B cell (primary cell): ENCODE results near the gene DCAKD. TPM values are rescaled to one million over a fixed set of nuclear protein-coding genes. Genes with fewer than 3 reads are reported as not detected.

Experiments used
- ATAC-seq: fragments of 200-7000 bp; cut with Tn5 transposase; one replicate; pipeline ENCODE4 v1.10.0; 2021; ENCODE audit warnings: low read depth, mild to moderate bottlenecking, moderate number of reproducible peaks, moderate library complexity
- CTCF ChIA-PET: fragments of 350-600 bp; sonication (Branson Sonifier 250); formaldehyde crosslinking; loops from one replicate; lab custom pipeline; 2021; ENCODE audit warnings: antibody characterized with exemption, inconsistent platforms; lab: Charles Lee
- POLR2A ChIA-PET: fragments of 350-600 bp; sonication (Branson Sonifier 250); formaldehyde crosslinking; loops from one replicate; lab custom pipeline; 2021; ENCODE audit warnings: antibody characterized with exemption; lab: Charles Lee
- DNase-seq: peaks from one replicate; pipeline ENCODE4 v3.0.0; 2013
- H2AFZ ChIP-seq: 2 replicates; pipeline ENCODE4 v1.6.1; 2012; ENCODE audit warnings: mild to moderate bottlenecking, low read depth, low read length; ENCODE audit not compliant: insufficient read depth, poor library complexity, severe bottlenecking
- H3K27ac ChIP-seq, 2 donors: 1 replicate in 1 of 2; 2 replicates in 1 of 2; pipeline ENCODE4 v1.5.1; 2012 to 2013; ENCODE audit warnings: low read length in 2 of 2, mild to moderate bottlenecking in 2 of 2, moderate library complexity in 1 of 2
- H3K27me3 ChIP-seq, 4 experiments: fragments of 200-600 bp in 1 of 4; sonication (generic) in 1 of 4; replicated peaks in 1 of 4; 1 replicate in 2 of 4; 2 replicates in 2 of 4; pipeline versions ENCODE4 v1.6.1 to v1.7.0; 2013 to 2016; ENCODE audit warnings: low read length in 3 of 4, mild to moderate bottlenecking in 2 of 4, mixed read lengths in 1 of 4, moderate library complexity in 1 of 4; ENCODE audit not compliant: insufficient read depth in 4 of 4, control insufficient read depth in 3 of 4; ENCODE audit errors: control extremely low read depth in 1 of 4
- H3K36me3 ChIP-seq, 2 experiments: replicated peaks in 1 of 2; 1 replicate in 1 of 2; 2 replicates in 1 of 2; pipeline versions ENCODE4 v1.6.1 to v1.7.1; 2013; ENCODE audit warnings: low read length in 1 of 2; ENCODE audit not compliant: insufficient read depth in 2 of 2, control insufficient read depth in 1 of 2; ENCODE audit errors: control extremely low read depth in 1 of 2, extremely low read depth in 1 of 2
- H3K4me1 ChIP-seq, 2 donors: fragments of 200-600 bp in 1 of 2; sonication (generic) in 1 of 2; 1 replicate in 1 of 2; 2 replicates in 1 of 2; pipeline versions ENCODE4 v1.5.1 to v1.6.1; 2013 to 2017; ENCODE audit warnings: low read length in 2 of 2; ENCODE audit not compliant: control insufficient read depth in 2 of 2, insufficient read depth in 2 of 2
- H3K4me2 ChIP-seq: replicated peaks from 2 replicates; pipeline ENCODE3; 2012; ENCODE audit warnings: mild to moderate bottlenecking, low read depth, low read length; ENCODE audit not compliant: poor library complexity, severe bottlenecking
- H3K4me3 ChIP-seq, 5 experiments: fragments of 200-600 bp in 1 of 5; sonication (generic) in 1 of 5; 1 replicate in 3 of 5; 2 replicates in 2 of 5; pipeline versions ENCODE4 v1.5.1 to v1.7.0; 2011 to 2016; ENCODE audit warnings: low read length in 4 of 5, mild to moderate bottlenecking in 4 of 5, low read depth in 2 of 5, control low read depth in 1 of 5, moderate library complexity in 1 of 5; ENCODE audit not compliant: insufficient read depth in 1 of 5; ENCODE audit errors: control extremely low read depth in 1 of 5, extremely low read depth in 1 of 5
- H3K79me2 ChIP-seq: fragments of 200-600 bp; sonication (generic); one replicate; pipeline ENCODE4 v1.6.0; 2016; ENCODE audit warnings: low read length; ENCODE audit not compliant: control insufficient read depth, insufficient read depth
- H3K9ac ChIP-seq: fragments of 200-600 bp; sonication (generic); 2 replicates; pipeline ENCODE4 v1.6.1; 2017; ENCODE audit warnings: mild to moderate bottlenecking, low read length, moderate library complexity
- H3K9me3 ChIP-seq, 3 donors: one replicate each; pipeline versions ENCODE4 v1.6.1 to v1.7.1; 2013; ENCODE audit warnings: low read length in 2 of 3; ENCODE audit not compliant: control insufficient read depth in 2 of 3, insufficient read depth in 1 of 3; ENCODE audit errors: control extremely low read depth in 1 of 3
- H4K20me1 ChIP-seq: 2 replicates; pipeline ENCODE4 v1.6.0; 2012; ENCODE audit warnings: mild to moderate bottlenecking, low read length; ENCODE audit not compliant: insufficient read depth, control insufficient read depth, poor library complexity, severe bottlenecking
- H3K27ac Mint-ChIP-seq: one replicate; pipeline ENCODE4 v1.8.0; 2021; ENCODE audit warnings: mixed read lengths
- H3K27me3 Mint-ChIP-seq: one replicate; pipeline ENCODE4 v1.8.0; 2021; ENCODE audit warnings: mixed read lengths
- H3K4me1 Mint-ChIP-seq: one replicate; pipeline ENCODE4 v1.8.0; 2021; ENCODE audit warnings: mixed read lengths
- H3K4me3 Mint-ChIP-seq: one replicate; pipeline ENCODE4 v1.8.0; 2021; ENCODE audit warnings: mixed read lengths
- H3K9me3 Mint-ChIP-seq: one replicate; pipeline ENCODE4 v1.8.0; 2022; ENCODE audit warnings: mixed read lengths; ENCODE audit not compliant: insufficient read depth
- CTCF ChIP-seq: fragments of 200-600 bp; IDR thresholded peaks from one replicate; pipeline ENCODE4 v1.8.0; 2022; ENCODE audit warnings: antibody characterized with exemption, mild to moderate bottlenecking
- EZH2 ChIP-seq: IDR thresholded peaks from 2 replicates; pipeline ENCODE4 v1.6.1; 2012; ENCODE audit warnings: borderline replicate concordance, low read depth, mild to moderate bottlenecking, moderate library complexity, low read length; ENCODE audit not compliant: insufficient read depth, poor library complexity, severe bottlenecking
- WGBS: methylation state at CpG from one replicate; pipeline ENCODE4 v1.1.5; 2013; ENCODE audit warnings: missing lambda C conversion rate; ENCODE audit not compliant: insufficient coverage; 5-methylcytosine and 5-hydroxymethylcytosine counted together
- intact Hi-C: fragments of 100-400 bp; cut with micrococcal nuclease; formaldehyde crosslinking; loops from one replicate; pipeline ENCODE4 v1.10.0; 2022
- polyA plus RNA-seq: library from polyadenylated mRNA; depleted of rRNA; stranded (reverse); fragments of >200 nt; gene quantifications from 2 replicates; pipeline ENCODE4 v1.2.3, GENCODE V29; 2012
- total RNA-seq, 2 donors: library from RNA; stranded (reverse); fragments of 120-200 nt in 1 of 2; gene quantifications; 1 replicate in 1 of 2; 2 replicates in 1 of 2; pipeline versions ENCODE4 v1.2.3 to v1.2.4, GENCODE V29; 2013 to 2022

The DCAKD gene
- total and polyA plus RNA-seq, 2 donors (not counting 1 experiment from before 2014, with no cell fraction given): 20.6 to 31.5 TPM

GRCh38 chr17:45063198-45063597 lies 11.8 kb upstream of the DCAKD start:
- Mint-ChIP-seq H3K27me3 (no peaks in the 10 kb centered on the region), H3K4me3 (peak overlapping the region; percentile 99), H3K9me3 (no peaks in the 10 kb centered on the region), H3K27ac (peak overlapping the region; percentile 78), H3K4me1 (peaks cover 50% of the 10 kb centered on the region)
- H3K9ac ChIP-seq: no peak overlapping the region
- H3K27ac ChIP-seq: peak overlapping the region; percentile 11 to 52
- H4K20me1 ChIP-seq: peaks cover 60% of the 10 kb centered on the region
- intact Hi-C loops: loop anchor here (5.0 to 10.0 kb wide), 2 partner anchors 506 to 1132 kb away; partner anchors contain the start of genes FZD2 and KANSL1
- H3K4me3 ChIP-seq: no peak overlapping the region
- H3K4me1 ChIP-seq: peaks cover 29 to 42% of the 10 kb centered on the region in 2 donors
- H3K27me3 ChIP-seq: no peaks in the 10 kb centered on the region
- TF ChIP-seq EZH2: no peak
- TF ChIP-seq CTCF: no peak
- H3K9me3 ChIP-seq: no peaks in the 10 kb centered on the region
- ATAC-seq (no peak), DNase-seq (peak; percentile 45)
- H2AFZ ChIP-seq: no peak overlapping the region
- CTCF ChIA-PET: interaction anchor here (0.7 to 1.0 kb wide), 2 partner anchors 36 to 72 kb away, joined by 3 to 4 read pairs; partner anchors contain the start of gene ACBD4
- peaks cover 1 to 2% of the 10 kb centered on the region in 2 experiments for H3K36me3 ChIP-seq
- POLR2A ChIA-PET: interaction anchor here (1.2 kb wide), 1 partner anchor 13 kb away, joined by 3 read pairs; no protein-coding TSS in a partner anchor
- WGBS: no CpG with 5 or more reads among the region's 1 CpG
- H3K79me2 ChIP-seq: peaks cover 90% of the 10 kb centered on the region
- H3K4me2 ChIP-seq: peak overlapping the region; percentile 89

DNA sequence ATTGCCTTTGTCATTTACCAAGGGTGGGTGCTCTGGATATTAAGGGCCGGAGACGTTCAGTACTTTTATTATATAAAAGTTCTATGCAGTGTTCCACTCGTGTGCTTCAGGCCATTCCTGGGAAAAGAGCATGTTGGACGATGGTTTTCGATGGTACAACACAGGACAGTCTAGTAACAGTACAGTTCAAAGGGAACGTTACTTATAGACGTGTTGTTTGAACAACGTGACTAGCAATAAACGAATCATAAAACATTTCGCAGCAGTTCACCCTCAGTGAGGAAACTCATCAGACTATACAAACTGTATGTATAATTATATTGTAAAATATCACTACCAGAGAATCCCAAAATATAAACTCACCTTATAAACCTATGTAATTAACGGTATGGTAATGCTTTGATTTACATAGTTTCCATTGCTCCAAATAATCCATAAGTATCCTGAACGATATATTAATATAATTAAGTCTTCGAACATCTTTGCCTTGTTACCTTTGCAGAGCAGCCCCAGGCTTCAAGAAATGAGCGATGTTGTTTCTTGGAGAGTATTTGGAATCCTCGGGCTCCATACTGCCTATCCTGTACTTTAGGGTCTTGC lies 10.3 kb upstream of the DCAKD start:
- ATAC-seq: no peak
- TF ChIP-seq EZH2: no peak
- TF ChIP-seq CTCF: no peak
- no peak for DNase-seq
- WGBS: no CpG with 5 or more reads among the region's 15 CpGs
- peaks cover 89% of the 10 kb centered on the region for H3K79me2 ChIP-seq
- H3K4me2 ChIP-seq: peak overlapping the region; percentile 89
- peak overlapping the region; percentile 96 for H2AFZ ChIP-seq
- H3K27me3 Mint-ChIP-seq: no peaks in the 10 kb centered on the region
- H3K9me3 Mint-ChIP-seq: no peaks in the 10 kb centered on the region
- H3K36me3 ChIP-seq: no peaks in the 10 kb centered on the region
- H3K27me3 ChIP-seq: no peaks in the 10 kb centered on the region
- POLR2A ChIA-PET: interaction anchor here (0.5 to 1.9 kb wide), 9 partner anchors 10 to 1700 kb away, joined by 3 to 9 read pairs (median 4); partner anchors contain the start of genes ACBD4, EFTUD2 and HEXIM2
- H3K9ac ChIP-seq: peak overlapping the region; percentile 89
- peaks cover 29 to 42% of the 10 kb centered on the region in 2 donors for H3K4me1 ChIP-seq
- H3K27ac Mint-ChIP-seq: peak overlapping the region; percentile 100
- peaks cover 45% of the 10 kb centered on the region for H4K20me1 ChIP-seq
- intact Hi-C loops: loop anchor here (1.0 to 10.0 kb wide), 9 partner anchors 10 to 1133 kb away; partner anchors contain the start of genes ACBD4, C1QL1, DCAKD and EFTUD2
- peak overlapping the region; percentile 99 for H3K4me3 Mint-ChIP-seq
- peak overlapping the region; percentile 62 to 98 (median 96) for H3K4me3 ChIP-seq
- H3K9me3 ChIP-seq: no peaks in the 10 kb centered on the region
- CTCF ChIA-PET: interaction anchor here (0.5 to 1.9 kb wide), 7 partner anchors 10 to 1105 kb away, joined by 3 to 6 read pairs (median 3); partner anchors contain the start of genes ACBD4, DCAKD and HEXIM1
- H3K27ac ChIP-seq: peak overlapping the region; percentile 67 to 87
- peaks cover 41% of the 10 kb centered on the region for H3K4me1 Mint-ChIP-seq
